CD14-positive monocyte (primary cell): ENCODE data around the gene TMEM80. TPM values are rescaled to one million over a fixed set of nuclear protein-coding genes. Genes with fewer than 3 reads are reported as not detected.
A peak's percentile ranks its signal among the peaks of the same experiment; 100 is the strongest.

Experiments used
- DNase-seq, 3 donors: peaks; one replicate each; pipeline ENCODE4 v3.0.0-alpha.2; 2011 to 2022
- H2AFZ ChIP-seq: 2 replicates; pipeline ENCODE4 v1.6.0; 2012; ENCODE audit warnings: mild to moderate bottlenecking, low read depth, low read length, inconsistent platforms; ENCODE audit not compliant: insufficient read depth, poor library complexity, severe bottlenecking
- H3K27ac ChIP-seq, 2 donors: 1 replicate in 1 of 2; 2 replicates in 1 of 2; pipeline ENCODE4 v1.5.1; 2012 to 2013; ENCODE audit warnings: low read length in 2 of 2, control low read depth in 1 of 2, inconsistent platforms in 1 of 2, low read depth in 1 of 2, mild to moderate bottlenecking in 1 of 2
- H3K27me3 ChIP-seq, 2 donors: one replicate each; pipeline versions ENCODE4 v1.6.0 to v1.6.1; 2011 to 2013; ENCODE audit warnings: low read length in 2 of 2; ENCODE audit not compliant: control insufficient read depth in 2 of 2, insufficient read depth in 2 of 2
- H3K36me3 ChIP-seq, 2 donors: replicated peaks in 1 of 2; 1 replicate in 1 of 2; 2 replicates in 1 of 2; pipeline versions ENCODE4 v1.5.1 to v1.6.1; 2012 to 2013; ENCODE audit warnings: low read length in 2 of 2, control low read depth in 1 of 2, inconsistent platforms in 1 of 2, mild to moderate bottlenecking in 1 of 2; ENCODE audit not compliant: insufficient read depth in 2 of 2, control insufficient read depth in 1 of 2
- H3K4me1 ChIP-seq, 2 donors: 1 replicate in 1 of 2; 2 replicates in 1 of 2; pipeline versions ENCODE4 v1.5.1 to v1.6.1; 2012 to 2013; ENCODE audit warnings: low read length in 2 of 2, control low read depth in 1 of 2, inconsistent platforms in 1 of 2, mild to moderate bottlenecking in 1 of 2, moderate library complexity in 1 of 2; ENCODE audit not compliant: insufficient read depth in 2 of 2, control insufficient read depth in 1 of 2
- H3K4me2 ChIP-seq: replicated peaks from 2 replicates; pipeline ENCODE3; 2012; ENCODE audit warnings: low read length, moderate library complexity, mild to moderate bottlenecking; ENCODE audit not compliant: poor library complexity, severe bottlenecking; ENCODE audit errors: extremely low read depth
- H3K4me3 ChIP-seq, 3 experiments: fragments of 200-600 bp in 1 of 3; sonication (generic) in 1 of 3; replicated peaks in 1 of 3; 1 replicate in 2 of 3; 2 replicates in 1 of 3; pipeline ENCODE4 v1.5.1; 2011 to 2013; ENCODE audit warnings: low read length in 3 of 3, mild to moderate bottlenecking in 3 of 3, control low read depth in 2 of 3, low read depth in 2 of 3, inconsistent platforms in 1 of 3, moderate library complexity in 1 of 3
- H3K79me2 ChIP-seq: 2 replicates; pipeline ENCODE4 v1.6.0; 2012; ENCODE audit warnings: mild to moderate bottlenecking, control low read depth, inconsistent platforms, low read length, moderate library complexity; ENCODE audit not compliant: insufficient read depth
- H3K9ac ChIP-seq: 2 replicates; pipeline ENCODE4 v1.6.0; 2017; ENCODE audit warnings: low read length, mild to moderate bottlenecking; ENCODE audit not compliant: insufficient read depth, poor library complexity, severe bottlenecking
- H3K9me3 ChIP-seq, 2 donors: replicated peaks in 1 of 2; 1 replicate in 1 of 2; 2 replicates in 1 of 2; pipeline versions ENCODE4 v1.5.1 to v1.6.1; 2012 to 2013; ENCODE audit warnings: low read length in 2 of 2, control low read depth in 1 of 2; ENCODE audit not compliant: control insufficient read depth in 1 of 2, insufficient read depth in 1 of 2
- H4K20me1 ChIP-seq: 2 replicates; pipeline ENCODE4 v1.6.0; 2012; ENCODE audit warnings: mild to moderate bottlenecking, low read length, control low read depth, moderate library complexity; ENCODE audit not compliant: insufficient read depth
- H3K27ac Mint-ChIP-seq, 7 donors: one replicate each; pipeline ENCODE4 v1.8.0; 2020; ENCODE audit warnings: mild to moderate bottlenecking in 7 of 7, mixed read lengths in 7 of 7, moderate library complexity in 6 of 7, inconsistent platforms in 2 of 7
- H3K27me3 Mint-ChIP-seq, 3 donors: one replicate each; pipeline ENCODE4 v1.8.0; 2021 to 2022; ENCODE audit warnings: low read depth in 3 of 3, mild to moderate bottlenecking in 3 of 3, mixed read lengths in 3 of 3, moderate library complexity in 3 of 3, inconsistent platforms in 1 of 3
- H3K36me3 Mint-ChIP-seq, 2 donors: one replicate each; pipeline ENCODE4 v1.8.0; 2020; ENCODE audit warnings: mixed read lengths in 2 of 2, inconsistent platforms in 1 of 2, mild to moderate bottlenecking in 1 of 2
- H3K4me1 Mint-ChIP-seq: one replicate; pipeline ENCODE4 v1.8.0; 2020; ENCODE audit warnings: mild to moderate bottlenecking, mixed read lengths
- H3K4me3 Mint-ChIP-seq, 2 donors: one replicate each; pipeline ENCODE4 v1.8.0; 2020; ENCODE audit warnings: mild to moderate bottlenecking in 2 of 2, mixed read lengths in 2 of 2, moderate library complexity in 1 of 2
- H3K9me3 Mint-ChIP-seq, 7 donors: one replicate each; pipeline ENCODE4 v1.8.0; 2020 to 2022; ENCODE audit warnings: mixed read lengths in 7 of 7, mild to moderate bottlenecking in 6 of 7, moderate library complexity in 6 of 7, inconsistent platforms in 2 of 7
- WGBS: methylation state at CpG from one replicate; pipeline ENCODE4 v1.1.5; 2013; ENCODE audit warnings: missing lambda C conversion rate; ENCODE audit not compliant: insufficient coverage; 5-methylcytosine and 5-hydroxymethylcytosine counted together
- intact Hi-C, 2 donors: fragments of 100-400 bp; cut with micrococcal nuclease; formaldehyde crosslinking; loops; one replicate each; pipeline versions ENCODE4 v1.15.0 to v1.15.1; 2023
- polyA plus RNA-seq, 3 donors: library from polyadenylated mRNA; depleted of rRNA in 1 of 3; unstranded in 2 of 3; stranded (reverse) in 1 of 3; fragments of 300-500 nt in 2 of 3; fragments of >200 nt in 1 of 3; fragmentation: Illumina TruSeq in 2 of 3; gene quantifications; 1 replicate in 2 of 3; 2 replicates in 1 of 3; pipeline ENCODE4 v1.2.3, GENCODE V29; 2012 to 2021
- TF ChIP-seq, protein P1 (sequence below): fragments of 200-600 bp; IDR thresholded peaks from one replicate; pipeline ENCODE4 v1.8.0; 2022; ENCODE audit warnings: antibody characterized with exemption, mild to moderate bottlenecking

The TMEM80 gene
- polyA plus RNA-seq, 3 donors = 31.6 to 69.4 (median 37.3) TPM

DNA sequence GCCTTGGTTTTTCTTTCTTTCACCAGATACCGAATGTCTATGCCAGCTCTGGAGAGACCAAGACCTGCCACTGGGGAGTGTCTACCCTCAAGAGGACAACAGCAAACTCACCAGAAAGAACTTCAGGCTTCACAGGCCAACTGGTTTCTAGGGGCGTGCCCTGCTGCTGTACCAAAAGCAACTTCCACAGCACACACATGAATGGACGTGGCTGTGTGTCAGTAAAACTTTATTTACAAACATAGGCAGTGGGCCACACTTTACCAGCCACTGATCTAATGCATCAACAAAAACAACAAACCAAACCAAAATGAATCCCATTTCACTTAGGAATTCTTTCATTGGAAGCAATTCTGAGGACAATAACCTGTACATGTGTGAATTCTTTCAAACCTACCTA, 17.3 kb upstream of the TMEM80 start:
- intact Hi-C loops = no loop called here
- Histone ChIP-seq H2AFZ (no peak overlapping the region), H3K27me3 (no peaks in the 10 kb centered on the region), H3K4me3 (no peak overlapping the region), H3K4me2 (no peak overlapping the region), H3K79me2 (no peaks in the 10 kb centered on the region), H3K9ac (no peak overlapping the region), H3K4me1 (no peaks in the 10 kb centered on the region), H3K9me3 (no peaks in the 10 kb centered on the region), H4K20me1 (no peaks in the 10 kb centered on the region), H3K36me3 (peaks cover 56 to 91% of the 10 kb centered on the region in 2 donors), H3K27ac (no peak overlapping the region)
- Mint-ChIP-seq H3K36me3 (peaks cover 69 to 96% of the 10 kb centered on the region in 2 donors), H3K4me3 (no peak overlapping the region), H3K27me3 (no peaks in the 10 kb centered on the region), H3K4me1 (no peaks in the 10 kb centered on the region), H3K9me3 (peaks cover 0 to 6% (median 0%) of the 10 kb centered on the region in 7 donors), H3K27ac (no peak overlapping the region)
- TF ChIP-seq, protein P1, sequence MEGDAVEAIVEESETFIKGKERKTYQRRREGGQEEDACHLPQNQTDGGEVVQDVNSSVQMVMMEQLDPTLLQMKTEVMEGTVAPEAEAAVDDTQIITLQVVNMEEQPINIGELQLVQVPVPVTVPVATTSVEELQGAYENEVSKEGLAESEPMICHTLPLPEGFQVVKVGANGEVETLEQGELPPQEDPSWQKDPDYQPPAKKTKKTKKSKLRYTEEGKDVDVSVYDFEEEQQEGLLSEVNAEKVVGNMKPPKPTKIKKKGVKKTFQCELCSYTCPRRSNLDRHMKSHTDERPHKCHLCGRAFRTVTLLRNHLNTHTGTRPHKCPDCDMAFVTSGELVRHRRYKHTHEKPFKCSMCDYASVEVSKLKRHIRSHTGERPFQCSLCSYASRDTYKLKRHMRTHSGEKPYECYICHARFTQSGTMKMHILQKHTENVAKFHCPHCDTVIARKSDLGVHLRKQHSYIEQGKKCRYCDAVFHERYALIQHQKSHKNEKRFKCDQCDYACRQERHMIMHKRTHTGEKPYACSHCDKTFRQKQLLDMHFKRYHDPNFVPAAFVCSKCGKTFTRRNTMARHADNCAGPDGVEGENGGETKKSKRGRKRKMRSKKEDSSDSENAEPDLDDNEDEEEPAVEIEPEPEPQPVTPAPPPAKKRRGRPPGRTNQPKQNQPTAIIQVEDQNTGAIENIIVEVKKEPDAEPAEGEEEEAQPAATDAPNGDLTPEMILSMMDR = no peak
- 100% methylated on average over 2 of the region's 3 CpGs for WGBS
- DNase-seq = no peak

- H3K36me3 Mint-ChIP-seq = peaks cover 69 to 96% of the 10 kb centered on the region in 2 donors
- no peaks in the 10 kb centered on the region for H3K9me3 ChIP-seq
- intact Hi-C loops = no loop called here
- H3K4me1 Mint-ChIP-seq = no peaks in the 10 kb centered on the region
- peak overlapping the region in 1 of 7 donors; percentile 46 for H3K27ac Mint-ChIP-seq
- no peak overlapping the region for H3K4me3 ChIP-seq
- 97% methylated on average over 35 of the region's 36 CpGs for WGBS
- H3K27me3 Mint-ChIP-seq = no peaks in the 10 kb centered on the region
- H4K20me1 ChIP-seq = no peaks in the 10 kb centered on the region
- TF ChIP-seq, protein P1 = no peak
- peaks cover 0 to 6% (median 0%) of the 10 kb centered on the region in 7 donors for H3K9me3 Mint-ChIP-seq
- H3K27me3 ChIP-seq = no peaks in the 10 kb centered on the region
- no peak for DNase-seq
- no peak overlapping the region for H3K27ac ChIP-seq
- no peak overlapping the region for H3K4me3 Mint-ChIP-seq
- peaks cover 55 to 91% of the 10 kb centered on the region in 2 donors for H3K36me3 ChIP-seq
- H3K4me2 ChIP-seq = no peak overlapping the region
- no peak overlapping the region for H3K9ac ChIP-seq
- H3K4me1 ChIP-seq = no peaks in the 10 kb centered on the region
- H2AFZ ChIP-seq = no peak overlapping the region
- H3K79me2 ChIP-seq = no peaks in the 10 kb centered on the region
These were observed 16.1 kb upstream of the TMEM80 start for GRCh38 chr11:679271-680207.
